ENCODE data around the gene TBX20. TPM values are rescaled to one million over a fixed set of nuclear protein-coding genes. Genes with fewer than 3 reads are reported as not detected.
"Not testable (repeated sequence)": the region's sequence is repeated elsewhere in the genome, so short reads cannot be mapped to it uniquely, and the experiment has no call there.

The TBX20 gene
- total RNA-seq, 2 experiments from 2014 or later: 0.14 TPM; not detected in 1

- CTCF ChIA-PET; DNase-seq; H3K9me3 Mint-ChIP-seq (ENCODE audit: low read depth); H3K36me3 Mint-ChIP-seq; H3K4me3 Mint-ChIP-seq; ATAC-seq; H3K27ac Mint-ChIP-seq; H3K4me1 Mint-ChIP-seq: not testable (repeated sequence)
- peaks cover 23% of the 10 kb centered on the region for H3K27me3 Mint-ChIP-seq
These were observed 33.7 kb downstream of the TBX20 start for GRCh38 chr7:35220176-35220575.

- ATAC-seq; CTCF ChIA-PET; DNase-seq; H3K27ac Mint-ChIP-seq; H3K9me3 Mint-ChIP-seq (ENCODE audit: low read depth); H3K36me3 Mint-ChIP-seq; H3K4me1 Mint-ChIP-seq; H3K4me3 Mint-ChIP-seq: not testable (repeated sequence)
- H3K27me3 Mint-ChIP-seq: peaks cover 14% of the 10 kb centered on the region
These were observed 37.9 kb downstream of the TBX20 start for GRCh38 chr7:35216033-35216432.

- H3K27me3 Mint-ChIP-seq: peaks cover 12% of the 10 kb centered on the region
- ATAC-seq; H3K4me3 Mint-ChIP-seq; H3K9me3 Mint-ChIP-seq (ENCODE audit: low read depth); H3K4me1 Mint-ChIP-seq; H3K36me3 Mint-ChIP-seq; H3K27ac Mint-ChIP-seq; DNase-seq; CTCF ChIA-PET: not testable (repeated sequence)
These were observed 38.8 kb downstream of the TBX20 start for GRCh38 chr7:35215063-35215462.

- H3K27me3 Mint-ChIP-seq: peaks cover 11% of the 10 kb centered on the region
- H3K4me1 Mint-ChIP-seq; H3K9me3 Mint-ChIP-seq (ENCODE audit: low read depth); CTCF ChIA-PET; H3K4me3 Mint-ChIP-seq; ATAC-seq; H3K27ac Mint-ChIP-seq; H3K36me3 Mint-ChIP-seq; DNase-seq: not testable (repeated sequence)
These were observed 47.0 kb downstream of the TBX20 start for GRCh38 chr7:35206924-35207323.

GRCh38 chr7:35204850-35205249, 49.0 kb downstream of the TBX20 start:
- not testable (repeated sequence) for H3K27ac Mint-ChIP-seq; H3K36me3 Mint-ChIP-seq; ATAC-seq; H3K9me3 Mint-ChIP-seq (ENCODE audit: low read depth); DNase-seq; H3K27me3 Mint-ChIP-seq; H3K4me1 Mint-ChIP-seq; H3K4me3 Mint-ChIP-seq
- CTCF ChIA-PET: interaction anchor here (0.7 kb wide), 1 partner anchor 435 kb away, joined by 3 read pairs; no protein-coding TSS in a partner anchor

- H3K36me3 Mint-ChIP-seq; H3K9me3 Mint-ChIP-seq (ENCODE audit: low read depth); H3K4me1 Mint-ChIP-seq; H3K27me3 Mint-ChIP-seq; H3K27ac Mint-ChIP-seq; H3K4me3 Mint-ChIP-seq; DNase-seq; ATAC-seq; CTCF ChIA-PET: not testable (repeated sequence)
These were observed 49.9 kb downstream of the TBX20 start for GRCh38 chr7:35204031-35204430.

- ATAC-seq; H3K27me3 Mint-ChIP-seq; H3K27ac Mint-ChIP-seq; H3K4me1 Mint-ChIP-seq; H3K4me3 Mint-ChIP-seq; H3K36me3 Mint-ChIP-seq; CTCF ChIA-PET; H3K9me3 Mint-ChIP-seq (ENCODE audit: low read depth); DNase-seq: not testable (repeated sequence)
These were observed 51.5 kb downstream of the TBX20 start for GRCh38 chr7:35202353-35202752.

- H3K27ac Mint-ChIP-seq; H3K36me3 Mint-ChIP-seq; H3K4me3 Mint-ChIP-seq; ATAC-seq; CTCF ChIA-PET; H3K9me3 Mint-ChIP-seq (ENCODE audit: low read depth); DNase-seq; H3K4me1 Mint-ChIP-seq: not testable (repeated sequence)
- H3K27me3 Mint-ChIP-seq: peaks cover 16% of the 10 kb centered on the region
These were observed 53.7 kb downstream of the TBX20 start for GRCh38 chr7:35200170-35200569.

GRCh38 chr7:35198370-35199140, 55.3 kb downstream of the TBX20 start:
- H3K27ac Mint-ChIP-seq; H3K36me3 Mint-ChIP-seq; ATAC-seq; DNase-seq; H3K4me3 Mint-ChIP-seq; CTCF ChIA-PET; H3K9me3 Mint-ChIP-seq (ENCODE audit: low read depth); H3K4me1 Mint-ChIP-seq: not testable (repeated sequence)
- peaks cover 15% of the 10 kb centered on the region for H3K27me3 Mint-ChIP-seq

GRCh38 chr7:35191571-35191970, 62.3 kb downstream of the TBX20 start:
- not testable (repeated sequence) for DNase-seq
- CTCF ChIA-PET: interaction anchor here (1.4 kb wide), 1 partner anchor 329 kb away, joined by 4 read pairs; no protein-coding TSS in a partner anchor

GRCh38 chr7:35190146-35190773, 63.6 kb downstream of the TBX20 start:
- not testable (repeated sequence) for DNase-seq; H3K4me3 Mint-ChIP-seq; ATAC-seq; H3K36me3 Mint-ChIP-seq; H3K9me3 Mint-ChIP-seq (ENCODE audit: low read depth); H3K27ac Mint-ChIP-seq
- Mint-ChIP-seq H3K4me1 (peaks cover 11% of the 10 kb centered on the region), H3K27me3 (peaks cover 30% of the 10 kb centered on the region)
- CTCF ChIA-PET: interaction anchor here (1.4 kb wide), 1 partner anchor 330 kb away, joined by 4 read pairs; no protein-coding TSS in a partner anchor

More at GRCh38 chr7:35191571-35191970, 62.3 kb downstream of the TBX20 start:
- not testable (repeated sequence) for H3K4me3 Mint-ChIP-seq; H3K36me3 Mint-ChIP-seq; H3K9me3 Mint-ChIP-seq (ENCODE audit: low read depth); ATAC-seq; H3K27ac Mint-ChIP-seq; H3K4me1 Mint-ChIP-seq
- peaks cover 24% of the 10 kb centered on the region for H3K27me3 Mint-ChIP-seq

GRCh38 chr7:35186751-35187150, 67.1 kb downstream of the TBX20 start:
- H3K27me3 Mint-ChIP-seq: peaks cover 44% of the 10 kb centered on the region
- not testable (repeated sequence) for H3K36me3 Mint-ChIP-seq; H3K27ac Mint-ChIP-seq; ATAC-seq; H3K9me3 Mint-ChIP-seq (ENCODE audit: low read depth); DNase-seq
- peaks cover 12% of the 10 kb centered on the region for H3K4me1 Mint-ChIP-seq
- H3K4me3 Mint-ChIP-seq: peak overlapping the region; percentile 50
- CTCF ChIA-PET: interaction anchor here (1.0 kb wide), 1 partner anchor 333 kb away, joined by 5 read pairs; no protein-coding TSS in a partner anchor

GRCh38 chr7:35185908-35186731, 67.8 kb downstream of the TBX20 start:
- no peak for DNase-seq
- Mint-ChIP-seq H3K4me1 (peaks cover 12% of the 10 kb centered on the region), H3K27ac (no peak overlapping the region), H3K4me3 (peak overlapping the region; percentile 50), H3K27me3 (peaks cover 44% of the 10 kb centered on the region), H3K9me3 (ENCODE audit: low read depth) (no peaks in the 10 kb centered on the region), H3K36me3 (no peaks in the 10 kb centered on the region)
- CTCF ChIA-PET: interaction anchor here (1.0 kb wide), 1 partner anchor 334 kb away, joined by 5 read pairs; no protein-coding TSS in a partner anchor
- no peak for ATAC-seq
